Testis (tissue), 2 donors: ENCODE data around the gene S100A14.

Experiments used
- POLR2A ChIP-seq: fragments of 450-650 bp; IDR thresholded peaks from one replicate; pipeline ENCODE4 v1.6.1; 2017; ENCODE audit warnings: antibody characterized with exemption, mild to moderate bottlenecking, moderate library complexity
- TF ChIP-seq, protein P1 (sequence below), 3 experiments: fragments of 450-650 bp in 2 of 3; fragments of 200-600 bp in 1 of 3; sonication (generic) in 1 of 3; IDR thresholded peaks; one replicate each; pipeline ENCODE4 v1.5.1; 2016 to 2019; ENCODE audit warnings: antibody characterized with exemption in 3 of 3, mild to moderate bottlenecking in 2 of 3, moderate library complexity in 1 of 3

DNA sequence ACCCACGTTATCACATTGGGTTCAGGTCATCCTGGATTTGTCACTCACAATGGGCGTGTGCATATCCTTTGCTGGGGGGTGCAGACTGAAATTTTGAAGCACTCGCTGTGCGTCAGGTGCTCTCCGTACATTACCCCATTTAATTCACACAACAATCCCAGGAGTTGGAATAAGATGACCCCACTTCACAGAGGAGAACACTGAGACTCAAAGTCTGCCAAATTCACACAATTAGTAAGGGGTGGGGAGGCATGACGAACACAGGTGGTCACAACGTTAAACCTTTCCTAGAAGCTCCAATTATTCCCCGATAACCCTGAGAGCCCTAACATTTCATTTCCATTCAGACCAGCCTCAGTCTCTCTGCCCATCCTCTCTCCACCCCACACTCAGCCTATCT lies 46.7 kb downstream of the S100A14 start:
- TF ChIP-seq, protein P1, sequence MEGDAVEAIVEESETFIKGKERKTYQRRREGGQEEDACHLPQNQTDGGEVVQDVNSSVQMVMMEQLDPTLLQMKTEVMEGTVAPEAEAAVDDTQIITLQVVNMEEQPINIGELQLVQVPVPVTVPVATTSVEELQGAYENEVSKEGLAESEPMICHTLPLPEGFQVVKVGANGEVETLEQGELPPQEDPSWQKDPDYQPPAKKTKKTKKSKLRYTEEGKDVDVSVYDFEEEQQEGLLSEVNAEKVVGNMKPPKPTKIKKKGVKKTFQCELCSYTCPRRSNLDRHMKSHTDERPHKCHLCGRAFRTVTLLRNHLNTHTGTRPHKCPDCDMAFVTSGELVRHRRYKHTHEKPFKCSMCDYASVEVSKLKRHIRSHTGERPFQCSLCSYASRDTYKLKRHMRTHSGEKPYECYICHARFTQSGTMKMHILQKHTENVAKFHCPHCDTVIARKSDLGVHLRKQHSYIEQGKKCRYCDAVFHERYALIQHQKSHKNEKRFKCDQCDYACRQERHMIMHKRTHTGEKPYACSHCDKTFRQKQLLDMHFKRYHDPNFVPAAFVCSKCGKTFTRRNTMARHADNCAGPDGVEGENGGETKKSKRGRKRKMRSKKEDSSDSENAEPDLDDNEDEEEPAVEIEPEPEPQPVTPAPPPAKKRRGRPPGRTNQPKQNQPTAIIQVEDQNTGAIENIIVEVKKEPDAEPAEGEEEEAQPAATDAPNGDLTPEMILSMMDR (IDR thresholded peaks at IDR 0.05): no peak
- no peak for TF ChIP-seq POLR2A
